Measurements from ENCODE around the gene NRXN3. TPM values are rescaled to one million over a fixed set of nuclear protein-coding genes. Genes with fewer than 3 reads are reported as not detected.

NRXN3 gene
- polyA plus RNA-seq, 5 donors = 1.3 to 1.9 (median 1.4) TPM

GRCh38 chr14:79613625-79614024 is 1443.5 kb downstream of the NRXN3 start:
- DNase-seq = no peak

DNA sequence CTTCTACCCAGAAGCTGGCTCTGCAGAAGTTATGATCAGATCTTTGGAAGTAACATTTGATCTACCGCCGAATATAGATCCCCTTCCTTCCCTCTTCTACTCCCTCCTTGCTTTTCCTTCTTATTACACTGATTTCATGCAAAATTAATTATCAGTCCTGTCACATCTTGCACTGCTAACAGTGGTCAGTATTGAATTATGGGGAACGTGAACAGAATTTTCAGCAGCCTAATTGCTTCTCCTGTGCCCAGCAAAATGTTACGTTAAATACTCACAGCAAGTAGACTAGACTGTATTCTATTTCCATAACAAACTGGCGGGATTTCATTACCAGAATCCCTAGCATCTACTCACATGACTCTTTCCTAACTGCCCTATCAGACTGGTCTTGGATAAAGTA is 1444.3 kb downstream of the NRXN3 start:
- no peak for DNase-seq

- no peak for DNase-seq
These were observed 1456.9 kb downstream of the NRXN3 start for GRCh38 chr14:79627058-79627457.

DNA sequence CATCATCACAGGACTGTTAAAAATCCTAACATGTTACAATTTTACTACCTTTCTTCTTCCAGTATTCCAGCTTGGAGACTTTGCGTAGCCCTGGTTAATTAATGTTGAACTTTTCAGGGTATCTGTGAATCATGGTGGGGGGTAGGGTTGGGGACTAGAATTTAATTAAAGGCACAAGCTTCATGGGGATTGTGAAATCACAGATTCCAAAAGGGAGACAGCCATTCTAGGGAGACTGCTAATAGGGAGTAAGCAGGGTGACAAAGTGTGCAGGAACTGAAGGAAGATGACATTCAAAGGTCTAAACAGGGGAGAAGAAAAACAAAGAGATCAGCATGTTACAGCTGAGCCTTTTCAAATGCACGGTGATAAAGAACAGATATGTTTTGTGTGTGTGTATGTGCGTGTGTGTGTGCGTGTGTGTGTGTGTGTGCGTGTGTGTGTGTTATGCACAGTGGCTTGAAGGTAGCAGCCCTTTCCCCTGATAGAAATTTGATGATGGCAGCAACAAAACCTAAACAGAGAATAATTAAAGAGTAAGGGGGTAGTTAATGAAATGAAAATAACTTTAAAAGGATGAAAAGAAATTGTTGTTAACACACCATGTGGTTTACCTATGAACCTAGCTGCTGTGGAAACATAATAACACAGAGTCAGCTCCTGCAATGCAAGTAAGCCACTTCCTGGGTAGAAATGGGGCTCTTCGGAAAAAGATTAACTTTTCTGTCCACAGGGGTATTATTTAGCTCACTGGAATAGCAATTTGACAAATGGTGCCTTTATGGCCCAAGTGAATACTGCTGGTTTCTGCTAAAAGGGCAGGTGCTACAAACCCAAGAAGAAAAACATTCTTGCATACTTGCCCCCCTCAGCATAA is 1459.5 kb downstream of the NRXN3 start:
- no peak for DNase-seq

DNA sequence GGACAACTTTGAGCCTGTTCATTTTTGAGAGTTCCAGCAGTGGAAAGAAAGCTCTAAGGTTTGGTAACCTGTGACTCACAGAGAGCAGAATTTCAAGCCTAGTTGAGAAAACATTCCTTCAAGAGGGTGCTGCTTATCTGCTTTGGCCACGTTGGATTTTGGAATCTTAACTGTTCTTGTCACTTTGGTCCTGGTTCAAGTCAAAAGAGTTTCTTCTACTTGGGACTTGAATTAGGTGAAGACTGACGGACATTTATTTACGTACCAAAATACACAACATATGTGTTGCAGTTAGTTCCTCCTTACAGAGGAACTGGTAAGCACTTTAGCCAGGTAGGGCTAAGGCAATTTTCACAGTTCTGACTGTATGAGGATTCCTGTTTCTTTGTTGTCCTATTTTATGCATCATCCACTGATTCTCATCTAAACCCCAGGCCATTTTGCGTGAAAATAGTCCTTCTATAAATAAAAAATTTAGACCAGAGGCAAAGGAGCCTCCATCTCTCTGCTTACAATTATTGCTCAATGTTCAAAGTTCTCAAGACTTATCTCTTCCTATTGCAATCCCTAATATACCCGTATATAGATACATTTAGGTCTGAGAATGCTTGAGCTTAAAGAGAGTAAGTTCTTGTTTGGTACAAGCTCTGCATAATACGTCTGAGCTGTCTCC is 1460.3 kb downstream of the NRXN3 start:
- no peak for DNase-seq

DNA sequence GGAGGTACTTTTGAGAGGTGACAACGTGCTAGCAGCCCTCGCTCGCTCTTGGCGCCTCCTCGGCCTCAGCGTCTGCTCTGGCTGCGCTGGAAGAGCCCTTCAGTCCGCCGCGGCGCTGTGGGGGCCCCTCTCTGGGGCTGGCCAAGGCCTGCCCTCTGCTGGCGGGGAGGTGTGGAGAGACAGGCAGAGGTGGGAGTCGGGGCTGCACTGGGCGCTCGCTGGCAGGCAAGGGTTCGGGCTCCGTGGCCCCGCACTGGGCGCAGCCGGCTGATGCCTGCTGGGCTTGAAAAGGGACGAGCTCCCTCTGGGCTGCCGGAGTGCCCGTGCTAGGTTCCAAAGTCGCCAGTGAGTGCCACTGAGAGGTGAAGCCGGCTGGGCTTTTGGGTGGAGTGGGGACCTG is 1461.1 kb downstream of the NRXN3 start:
- no peak for DNase-seq

- no peak for DNase-seq
These were observed 1468.6 kb downstream of the NRXN3 start for GRCh38 chr14:79638672-79639266.

GRCh38 chr14:79639613-79640012 is 1469.4 kb downstream of the NRXN3 start:
- no peak for DNase-seq

DNA sequence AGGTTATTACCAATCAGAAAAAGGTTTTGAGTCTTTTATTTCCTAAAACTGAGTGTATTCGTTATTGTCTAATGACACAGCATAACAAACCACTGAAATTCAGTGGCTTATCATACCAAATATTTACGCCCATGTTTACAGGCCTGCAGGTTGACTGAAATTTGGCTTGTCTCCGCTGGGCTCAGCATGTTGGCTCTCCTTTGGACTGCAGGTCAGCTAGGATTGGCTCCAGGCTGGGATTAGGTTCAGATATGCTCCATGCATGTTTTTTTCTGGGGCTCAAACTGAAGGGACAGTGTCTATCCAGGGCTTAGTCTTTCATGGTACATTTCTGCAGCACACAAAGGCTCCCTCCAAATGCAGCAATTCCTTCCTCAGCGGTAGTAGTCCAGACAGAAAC is 1471.2 kb downstream of the NRXN3 start:
- DNase-seq = no peak

DNA sequence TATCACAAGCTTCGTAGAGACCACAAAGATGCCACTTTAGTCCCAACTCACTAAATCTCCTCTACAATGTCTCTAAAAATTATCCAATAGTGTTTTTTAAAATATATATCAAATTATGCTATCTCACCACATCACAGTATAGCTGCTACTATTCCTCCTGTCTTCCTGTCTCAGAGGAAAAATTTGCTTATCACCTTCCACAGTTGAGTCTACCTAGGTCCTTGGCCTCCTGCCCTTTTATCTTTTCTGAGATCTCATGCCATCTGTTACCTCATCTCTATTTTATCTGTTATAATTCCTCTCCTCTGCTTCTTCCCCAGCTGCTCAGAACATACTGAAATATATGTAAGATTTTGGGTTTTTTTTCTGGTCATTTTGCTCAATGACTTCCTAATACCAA is 1473.0 kb downstream of the NRXN3 start:
- DNase-seq = no peak

DNA sequence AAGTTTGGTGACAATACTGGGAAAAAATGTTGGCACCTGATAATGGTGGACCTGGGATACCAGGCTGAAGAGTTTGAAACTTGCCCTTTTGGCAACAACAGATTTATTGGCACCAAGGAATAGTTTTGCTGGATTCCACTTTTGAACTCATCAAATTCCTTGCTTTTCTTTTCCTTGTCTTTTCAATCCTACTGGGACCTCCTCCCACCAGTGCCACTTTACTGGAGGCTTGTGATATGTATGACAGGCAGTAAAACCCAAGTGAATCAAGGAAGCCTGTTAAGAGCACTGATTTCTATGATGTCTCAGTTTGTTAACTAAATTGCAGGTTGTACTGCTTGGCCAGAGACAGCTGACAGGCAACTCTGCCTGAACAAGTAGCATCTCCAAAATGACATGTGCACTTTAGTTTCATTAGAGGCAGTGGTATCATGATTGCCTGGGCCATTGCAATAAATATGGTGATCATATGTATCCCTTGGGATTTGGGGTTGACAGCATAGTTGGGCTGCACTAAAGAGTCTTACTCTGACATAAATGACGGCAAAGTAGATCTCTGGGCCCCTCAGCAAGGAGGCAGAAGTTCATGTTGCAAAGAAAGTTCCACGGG is 1475.7 kb downstream of the NRXN3 start:
- DNase-seq = no peak

DNA sequence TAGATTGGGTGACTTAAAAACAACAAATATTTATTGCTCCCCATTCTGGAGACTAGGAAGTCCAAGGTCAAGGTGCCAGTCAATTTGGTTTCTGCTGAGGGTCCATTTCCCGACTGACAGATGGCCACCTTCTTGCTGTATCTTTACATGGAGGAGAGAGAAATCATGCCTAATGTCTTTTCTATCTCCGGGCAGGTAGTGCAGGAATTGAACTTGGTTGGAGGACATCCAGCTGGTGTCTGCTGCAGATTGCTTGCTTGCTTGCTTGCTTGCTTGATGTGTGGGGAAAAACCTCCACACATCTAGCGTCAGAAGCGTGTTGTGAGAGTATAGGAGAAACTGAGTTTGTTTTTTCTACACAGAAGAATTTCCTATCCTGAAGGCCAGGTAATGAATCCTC is 1479.7 kb downstream of the NRXN3 start:
- DNase-seq = no peak

DNA sequence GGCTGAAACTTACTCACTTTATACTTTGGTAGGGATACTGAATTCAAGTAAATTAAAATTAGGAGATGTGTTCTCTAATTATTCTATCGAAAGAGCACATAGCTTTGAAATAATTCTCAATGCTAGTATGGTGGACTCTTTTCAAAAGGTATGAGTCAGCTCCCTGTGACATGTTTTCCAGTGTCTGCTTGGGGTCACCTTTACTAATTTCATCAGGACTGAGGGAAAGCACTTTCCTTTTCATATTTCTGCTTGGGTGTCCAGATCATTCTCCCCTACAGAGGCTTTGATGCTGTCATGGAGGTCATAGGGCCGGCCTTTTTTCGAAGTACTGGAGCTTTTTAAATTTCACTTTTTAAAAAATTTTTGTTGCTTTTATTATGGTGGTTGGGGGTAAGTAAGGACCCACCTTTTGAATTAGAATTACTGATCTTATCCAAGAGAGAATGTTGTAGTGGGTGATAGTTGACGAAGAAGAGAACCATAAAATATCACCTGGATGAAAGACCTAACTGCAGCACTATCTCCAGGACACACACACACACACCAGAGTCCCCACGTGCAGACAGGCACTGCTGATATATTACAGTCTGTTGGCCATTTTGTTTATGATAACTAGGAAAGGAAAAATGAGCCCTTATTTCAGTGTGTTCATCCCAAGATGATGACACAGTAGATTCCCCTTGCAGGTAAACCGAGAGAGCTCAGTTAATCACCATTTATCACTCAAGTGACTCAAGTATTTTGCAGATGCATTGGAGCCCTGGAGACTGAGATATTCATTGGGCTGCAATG is 1482.5 kb downstream of the NRXN3 start:
- no peak for DNase-seq

GRCh38 chr14:79656056-79656455 is 1485.9 kb downstream of the NRXN3 start:
- DNase-seq = no peak

DNA sequence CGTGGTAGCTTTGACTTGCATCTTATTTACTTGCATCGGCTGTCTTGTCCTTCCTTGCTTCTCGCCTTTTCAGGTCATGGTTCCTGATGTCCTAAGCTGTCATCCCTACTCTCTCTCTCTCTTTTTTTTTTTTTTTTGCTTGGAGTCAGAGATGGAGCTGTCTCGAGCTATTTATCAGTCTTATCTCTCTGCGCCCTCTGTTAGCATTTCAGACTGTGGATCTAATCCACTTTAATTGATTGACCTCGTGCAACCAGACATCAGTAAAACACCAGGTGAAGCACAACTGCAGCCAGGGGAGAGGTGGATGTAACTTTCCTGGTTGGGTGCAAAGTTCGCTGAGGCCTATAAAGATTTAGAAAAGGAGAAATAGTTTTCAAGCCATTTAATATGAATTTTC is 1486.3 kb downstream of the NRXN3 start:
- DNase-seq = no peak

DNA sequence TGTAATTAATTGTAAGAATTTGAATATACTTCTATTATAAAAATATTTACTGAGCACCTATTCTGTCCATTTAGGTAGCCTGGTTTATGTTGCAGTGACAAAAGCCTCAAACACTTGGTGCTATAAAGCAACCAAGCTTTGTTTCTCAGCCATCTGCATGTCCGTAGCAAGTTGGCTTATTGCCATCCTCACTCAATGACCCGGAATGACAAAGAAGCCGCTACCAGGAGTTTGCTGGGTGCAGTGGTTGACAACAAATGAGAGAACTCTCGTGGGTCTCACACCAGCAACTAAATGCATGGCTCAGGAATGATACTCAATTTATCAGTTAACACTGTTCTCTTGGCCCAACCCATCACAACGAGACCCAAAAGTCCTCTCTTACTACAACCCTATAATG is 1488.0 kb downstream of the NRXN3 start:
- DNase-seq = no peak

GRCh38 chr14:79658769-79659168 is 1488.6 kb downstream of the NRXN3 start:
- no peak for DNase-seq

GRCh38 chr14:79660053-79660939 is 1490.1 kb downstream of the NRXN3 start:
- no peak for DNase-seq

DNA sequence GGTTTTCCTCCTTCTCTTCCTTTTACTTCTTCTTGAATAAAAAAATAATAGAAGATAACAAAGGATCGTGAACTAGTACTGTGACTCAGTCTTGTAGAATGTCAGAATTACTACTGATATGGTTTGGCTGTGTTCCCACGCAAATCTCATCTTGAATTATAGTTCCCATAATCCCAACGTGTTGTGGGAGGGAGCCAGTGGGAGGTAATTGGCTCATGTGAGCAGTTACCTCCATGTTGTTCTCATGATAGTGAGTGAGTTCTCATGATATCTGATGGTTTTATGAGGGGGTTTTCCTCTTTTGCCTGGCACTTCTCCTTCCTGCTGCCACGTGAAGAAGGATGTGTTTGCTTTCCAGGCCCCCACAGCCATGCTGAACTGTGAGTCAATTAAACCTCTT is 1491.6 kb downstream of the NRXN3 start:
- DNase-seq = no peak

DNA sequence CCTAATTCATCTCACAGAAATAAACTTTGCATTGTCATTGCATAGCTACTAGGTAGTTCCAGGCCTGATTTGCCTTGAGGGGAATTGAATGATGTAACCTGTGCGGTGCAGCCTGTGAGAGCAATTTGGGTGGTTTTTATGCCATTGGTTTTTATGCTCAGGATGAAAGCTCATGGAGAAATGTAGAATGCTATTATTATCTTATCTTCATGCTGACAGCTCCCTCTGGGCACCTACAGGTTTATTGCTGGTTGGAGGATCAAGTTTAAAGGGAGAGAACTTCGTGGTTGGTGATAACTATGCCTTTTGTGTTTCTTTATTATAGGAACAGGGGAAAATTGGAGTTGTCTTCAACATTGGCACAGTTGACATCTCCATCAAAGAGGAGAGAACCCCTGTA is 1493.3 kb downstream of the NRXN3 start:
- DNase-seq = no peak

GRCh38 chr14:79665556-79665955 is 1495.4 kb downstream of the NRXN3 start:
- DNase-seq = no peak

Measured in right lung (tissue), 5 donors.